ENCODE results near the gene CMTM3.
"Not testable (repeated sequence)": the region's sequence is repeated elsewhere in the genome, so short reads cannot be mapped to it uniquely, and the experiment has no call there.

The CMTM3 gene

GRCh38 chr16:66604376-66605176 lies at the start of gene CMTM3:
TSS of gene CMTM3 (plus strand) at chr16:66604704. CDS start at chr16:66604806, 102 bp downstream.
- DNase-seq (ENCODE audit: low read depth in 1 of 2, low spot score in 1 of 2): peak; percentile 49 to 70

GRCh38 chr16:66560107-66560506 lies 44.4 kb upstream of the CMTM3 start:
- DNase-seq (ENCODE audit: low read depth in 1 of 2, low spot score in 1 of 2): no peak

- DNase-seq (ENCODE audit: low read depth in 1 of 2, low spot score in 1 of 2): no peak
Measured at GRCh38 chr16:66561381-66562080, 43.0 kb upstream of the CMTM3 start.

GRCh38 chr16:66562409-66562808 lies 42.1 kb upstream of the CMTM3 start:
- no peak for DNase-seq (ENCODE audit: low read depth in 1 of 2, low spot score in 1 of 2)

- no peak for DNase-seq (ENCODE audit: low read depth in 1 of 2, low spot score in 1 of 2)
Measured at GRCh38 chr16:66562986-66563385, 41.5 kb upstream of the CMTM3 start.

- DNase-seq (ENCODE audit: low read depth in 1 of 2, low spot score in 1 of 2): no peak
Measured at GRCh38 chr16:66563574-66564334, 40.8 kb upstream of the CMTM3 start.

- DNase-seq (ENCODE audit: low read depth in 1 of 2, low spot score in 1 of 2): no peak
Measured at GRCh38 chr16:66566051-66566901, 38.2 kb upstream of the CMTM3 start, which contains the start of gene CMTM1. TSS of gene CMTM1 (plus strand) at chr16:66566439. CDS start at chr16:66566514, 75 bp downstream.

GRCh38 chr16:66567270-66567669 lies 37.2 kb upstream of the CMTM3 start:
- DNase-seq (ENCODE audit: low read depth in 1 of 2, low spot score in 1 of 2): not testable (repeated sequence)

GRCh38 chr16:66568355-66568754 lies 36.1 kb upstream of the CMTM3 start:
- DNase-seq (ENCODE audit: low read depth in 1 of 2, low spot score in 1 of 2): no peak

- DNase-seq (ENCODE audit: low read depth in 1 of 2, low spot score in 1 of 2): no peak
Measured at GRCh38 chr16:66569131-66569530, 35.4 kb upstream of the CMTM3 start.

- no peak for DNase-seq (ENCODE audit: low read depth in 1 of 2, low spot score in 1 of 2)
Measured at GRCh38 chr16:66569827-66570405, 34.6 kb upstream of the CMTM3 start.

- DNase-seq (ENCODE audit: low read depth in 1 of 2, low spot score in 1 of 2): no peak
Measured at GRCh38 chr16:66572356-66572755, 32.1 kb upstream of the CMTM3 start.

- DNase-seq (ENCODE audit: low read depth in 1 of 2, low spot score in 1 of 2): no peak
Measured at GRCh38 chr16:66574081-66574480, 30.4 kb upstream of the CMTM3 start.

- no peak for DNase-seq (ENCODE audit: low read depth in 1 of 2, low spot score in 1 of 2)
Measured at GRCh38 chr16:66574531-66574930, 30.0 kb upstream of the CMTM3 start.

- DNase-seq (ENCODE audit: low read depth in 1 of 2, low spot score in 1 of 2): no peak
Measured at GRCh38 chr16:66575060-66575459, 29.4 kb upstream of the CMTM3 start.

- DNase-seq (ENCODE audit: low read depth in 1 of 2, low spot score in 1 of 2): no peak
Measured at GRCh38 chr16:66576296-66576695, 28.2 kb upstream of the CMTM3 start.

- peak in 1 of 2 donors; percentile 20 for DNase-seq (ENCODE audit: low read depth in 1 of 2, low spot score in 1 of 2)
Measured at GRCh38 chr16:66578651-66579531, 25.6 kb upstream of the CMTM3 start, which contains the start of gene CMTM2. TSS of gene CMTM2 (plus strand) at chr16:66579463. CDS start at chr16:66579608, 145 bp downstream.

- no peak for DNase-seq (ENCODE audit: low read depth in 1 of 2, low spot score in 1 of 2)
Measured at GRCh38 chr16:66580605-66581209, 23.8 kb upstream of the CMTM3 start.
